Activated CD8-positive, alpha-beta memory T cell treated with anti-CD3 and anti-CD28 coated beads for 24 hours (primary cell): ENCODE measurements around the gene NKX3-2.

Source experiments
- DNase-seq: peaks from one replicate; pipeline ENCODE4 v3.0.0-alpha.2; 2020

Gene NKX3-2

DNA sequence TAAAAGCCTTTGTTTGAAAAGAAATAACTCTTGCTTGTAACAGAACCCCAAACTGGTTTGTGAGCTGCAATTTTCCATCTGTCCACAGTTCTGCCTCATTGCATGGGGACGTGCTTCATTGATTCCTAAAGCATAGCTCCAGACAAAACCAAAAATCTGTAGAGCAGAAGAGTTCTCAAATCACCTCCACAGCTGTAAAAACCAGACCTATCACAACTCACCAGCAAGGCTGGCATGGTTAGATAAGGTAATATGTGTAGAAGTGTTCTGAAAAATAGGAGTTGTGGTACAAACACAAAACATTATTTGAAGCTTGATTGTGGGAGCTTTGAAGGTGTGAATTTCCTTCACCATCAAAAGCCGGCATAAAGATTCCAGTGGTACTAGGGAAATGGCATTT lies 47.7 kb downstream of the NKX3-2 start:
- no peak for DNase-seq

DNA sequence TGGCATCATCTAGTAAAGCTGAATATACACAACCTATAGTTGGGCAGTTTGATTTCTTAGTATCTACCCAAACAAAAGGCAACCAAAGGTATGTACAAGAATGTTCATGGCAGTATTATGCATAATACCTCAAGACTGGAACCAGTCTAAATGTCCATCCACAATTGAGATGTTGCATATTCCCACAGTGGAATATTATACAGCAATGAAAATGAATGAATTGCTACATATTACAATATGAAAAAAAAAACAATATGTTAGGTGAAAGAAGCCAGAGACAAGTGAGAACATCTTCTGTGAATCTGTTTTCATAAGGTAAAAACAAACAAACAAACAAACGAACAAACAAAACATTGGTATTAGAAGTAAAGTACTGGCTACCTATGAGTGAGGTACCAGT lies 48.6 kb downstream of the NKX3-2 start:
- no peak for DNase-seq

GRCh38 chr4:13493793-13494192 lies 50.5 kb downstream of the NKX3-2 start:
- no peak for DNase-seq

DNA sequence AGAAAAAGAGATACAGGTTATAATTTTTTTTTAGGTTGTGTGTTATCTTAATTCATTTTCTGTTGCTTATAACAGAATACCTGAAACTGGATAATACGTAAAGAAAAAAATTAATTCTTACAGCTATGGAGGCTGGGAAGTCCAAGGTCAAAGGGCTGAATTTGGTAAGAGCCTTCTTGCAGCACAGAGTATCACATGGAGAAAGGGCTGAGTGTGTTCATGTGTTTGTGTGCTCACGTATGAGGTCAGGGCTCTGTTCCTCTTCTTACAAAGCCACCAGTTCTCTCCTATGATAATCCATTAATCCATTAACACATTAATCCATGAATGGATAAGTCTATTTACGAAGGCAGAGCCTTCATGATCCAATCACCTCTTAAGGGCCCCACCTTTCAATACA lies 51.6 kb downstream of the NKX3-2 start:
- no peak for DNase-seq
